A549 (cell line): ENCODE measurements around the gene CALHM6. TPM values are rescaled to one million over a fixed set of nuclear protein-coding genes. Genes with fewer than 3 reads are reported as not detected.

Source experiments
- ATAC-seq, 2 experiments: fragments of 200-7000 bp in 1 of 2; fragments of >200 bp in 1 of 2; cut with Nextera tagmentation in 1 of 2; cut with Tn5 transposase in 1 of 2; 3 replicates each; pipeline versions ENCODE4 v1.8.0 to v1.9.1; 2018 to 2020; ENCODE audit warnings: mild to moderate bottlenecking in 1 of 2, moderate library complexity in 1 of 2
- CTCF ChIA-PET: fragments of 300-600 bp; sonication (Branson Sonifier 250); formaldehyde crosslinking; extraction: SDS; loops from one replicate; lab custom pipeline; 2021; ENCODE audit warnings: antibody characterized with exemption, inconsistent platforms; lab: Yijun Ruan, JAX
- POLR2A ChIA-PET: fragments of 350-600 bp; formaldehyde crosslinking; extraction: SDS; loops from one replicate; lab custom pipeline; 2021; ENCODE audit warnings: antibody characterized with exemption, inconsistent platforms; lab: Yijun Ruan, JAX
- DNase-seq, 2 experiments: peaks; one replicate each; pipeline versions ENCODE4 v3.0.0 to v3.0.0-alpha.2; 2011 to 2016; ENCODE audit warnings: low read depth in 1 of 2, low spot score in 1 of 2
- FAIRE-seq: peaks from 2 replicates; lab custom pipeline; 2011; peaks lifted over from hg19 to GRCh38; lab: Jason Lieb, UNC
- H3K27ac ChIP-seq, 2 experiments: fragments of >200 bp; sonication (Bioruptor Twin); formaldehyde crosslinking; 3 replicates each; pipeline ENCODE4 v1.5.1; 2016 to 2017
- H3K4me1 ChIP-seq: fragments of >200 bp; sonication (Bioruptor Twin); formaldehyde crosslinking; 3 replicates; pipeline ENCODE4 v1.6.1; 2016
- H3K4me2 ChIP-seq: fragments of >200 bp; sonication (Bioruptor Twin); formaldehyde crosslinking; 3 replicates; pipeline ENCODE4 v1.6.1; 2016
- H3K4me3 ChIP-seq: fragments of >200 bp; sonication (Bioruptor Twin); formaldehyde crosslinking; 3 replicates; pipeline ENCODE4 v1.5.1; 2016
- H3K9me3 ChIP-seq: fragments of >200 bp; sonication (Bioruptor Twin); formaldehyde crosslinking; 3 replicates; pipeline ENCODE4 v1.6.1; 2016
- BCL3 ChIP-seq: fragments of >200 bp; sonication (Bioruptor Twin); formaldehyde crosslinking; IDR thresholded peaks from 3 replicates; pipeline ENCODE4 v1.6.1; 2016
- BHLHE40 ChIP-seq: IDR thresholded peaks from 2 replicates; pipeline ENCODE4 v1.6.1; 2012; ENCODE audit warnings: low read depth, low read length, inconsistent platforms
- CBX8 ChIP-seq: fragments of 200-600 bp; sonication (generic); IDR thresholded peaks from 2 replicates; pipeline ENCODE4 v1.6.1; 2016
- CEBPB ChIP-seq, 2 experiments: fragments of >200 bp in 1 of 2; sonication (Bioruptor Twin) in 1 of 2; formaldehyde crosslinking in 1 of 2; IDR thresholded peaks; 2 replicates each; pipeline ENCODE4 v1.6.1; 2012 to 2016
- EHF ChIP-seq: fragments of 250-450 bp; sonication (Bioruptor Pico); IDR thresholded peaks from 2 replicates; pipeline ENCODE4 v1.5.0; 2020; ENCODE audit warnings: mild to moderate bottlenecking
- EP300 ChIP-seq, 2 experiments: fragments of >200 bp; sonication (Bioruptor Twin); formaldehyde crosslinking; IDR thresholded peaks; 2 replicates in 1 of 2; 3 replicates in 1 of 2; pipeline ENCODE4 v1.6.1; 2016 to 2017
- ESRRA ChIP-seq: fragments of 150-350 bp; IDR thresholded peaks from 2 replicates; pipeline ENCODE4 v1.6.1; 2014; ENCODE audit warnings: mild to moderate bottlenecking, low read length, borderline replicate concordance
- FOSB ChIP-seq: fragments of 250-450 bp; sonication (Bioruptor Pico); IDR thresholded peaks from 2 replicates; pipeline ENCODE4 v1.5.0; 2020; ENCODE audit warnings: mild to moderate bottlenecking, moderate library complexity
- HES2 ChIP-seq: fragments of >200 bp; sonication (Bioruptor Twin); formaldehyde crosslinking; IDR thresholded peaks from 2 replicates; pipeline ENCODE4 v1.6.1; 2016
- HMGXB4 ChIP-seq: fragments of 250-450 bp; sonication (Bioruptor Pico); IDR thresholded peaks from 2 replicates; pipeline ENCODE4 v1.5.0; 2021; ENCODE audit warnings: mild to moderate bottlenecking, moderate library complexity, borderline replicate concordance
- HOXB5 ChIP-seq: fragments of 250-450 bp; sonication (Bioruptor Pico); IDR thresholded peaks from 2 replicates; pipeline ENCODE4 v1.5.0; 2020; ENCODE audit warnings: mild to moderate bottlenecking, moderate library complexity
- JUN ChIP-seq, 2 experiments: fragments of >200 bp; sonication (Bioruptor Twin); formaldehyde crosslinking; IDR thresholded peaks; 2 replicates in 1 of 2; 3 replicates in 1 of 2; pipeline ENCODE4 v1.6.1; 2016 to 2017
- JUNB ChIP-seq: fragments of >200 bp; sonication (Bioruptor Twin); formaldehyde crosslinking; IDR thresholded peaks from 2 replicates; pipeline ENCODE4 v1.6.1; 2016
- KDM1A ChIP-seq: fragments of 200-600 bp; sonication (generic); IDR thresholded peaks from 2 replicates; pipeline ENCODE4 v1.6.1; 2016; ENCODE audit warnings: low read depth, mild to moderate bottlenecking
- KDM5A ChIP-seq: fragments of 200-600 bp; sonication (generic); IDR thresholded peaks from 2 replicates; pipeline ENCODE4 v1.6.1; 2016; ENCODE audit warnings: antibody characterized with exemption, mild to moderate bottlenecking
- MAX ChIP-seq: IDR thresholded peaks from 2 replicates; pipeline ENCODE4 v1.6.1; 2012
- MYC ChIP-seq: IDR thresholded peaks from 2 replicates; pipeline ENCODE4 v1.6.1; 2012; ENCODE audit warnings: mild to moderate bottlenecking, inconsistent platforms, low read length, improper control_type of control experiment, borderline replicate concordance
- NPAS2 ChIP-seq: fragments of 250-450 bp; sonication (Bioruptor Pico); IDR thresholded peaks from 2 replicates; pipeline ENCODE4 v1.8.0; 2022; ENCODE audit warnings: mild to moderate bottlenecking, moderate library complexity, borderline replicate concordance
- POLR2AphosphoS2 ChIP-seq: conservative IDR thresholded peaks from 2 replicates; pipeline ENCODE4 v1.6.1; 2012; ENCODE audit warnings: low read length, improper control_type of control experiment, inconsistent platforms
- RARB ChIP-seq: fragments of 250-450 bp; sonication (Bioruptor Pico); IDR thresholded peaks from 2 replicates; pipeline ENCODE4 v1.8.0; 2021; ENCODE audit warnings: mild to moderate bottlenecking, moderate library complexity
- REST ChIP-seq: fragments of 200-600 bp; sonication (generic); IDR thresholded peaks from 2 replicates; pipeline ENCODE4 v1.6.1; 2016; ENCODE audit warnings: antibody characterized with exemption, mild to moderate bottlenecking, moderate library complexity
- RFX5 ChIP-seq: fragments of 450-650 bp; IDR thresholded peaks from 2 replicates; pipeline ENCODE4 v1.7.1; 2014; ENCODE audit warnings: antibody characterized with exemption, mild to moderate bottlenecking, moderate library complexity
- SMC3 ChIP-seq: fragments of >200 bp; sonication (Bioruptor Twin); formaldehyde crosslinking; IDR thresholded peaks from 3 replicates; pipeline ENCODE4 v1.6.1; 2018; ENCODE audit warnings: inconsistent platforms
- SREBF2 ChIP-seq: fragments of 450-650 bp; IDR thresholded peaks from 2 replicates; pipeline ENCODE4 v1.6.1; 2014; ENCODE audit warnings: mild to moderate bottlenecking, moderate library complexity
- TFCP2L1 ChIP-seq: fragments of 250-450 bp; sonication (Bioruptor Pico); IDR thresholded peaks from 2 replicates; pipeline ENCODE4 v1.5.0; 2021; ENCODE audit warnings: mild to moderate bottlenecking
- ZNF302 ChIP-seq: fragments of 250-450 bp; sonication (Bioruptor Pico); IDR thresholded peaks from 2 replicates; pipeline ENCODE4 v1.9.0; 2021; ENCODE audit warnings: inconsistent platforms, mild to moderate bottlenecking, moderate library complexity
- ZSCAN20 ChIP-seq: fragments of 250-450 bp; sonication (Bioruptor Pico); IDR thresholded peaks from 2 replicates; pipeline ENCODE4 v1.8.0; 2022; ENCODE audit warnings: mild to moderate bottlenecking, moderate library complexity
- WGBS: methylation state at CpG from one replicate; pipeline ENCODE4 v1.1.6; 2017; ENCODE audit errors: missing lambda C conversion rate; 5-methylcytosine and 5-hydroxymethylcytosine counted together
- polyA plus RNA-seq, 4 experiments: library from polyadenylated mRNA; depleted of rRNA in 3 of 4; stranded (reverse); fragments of >200 nt; fragmentation: RNase III in 1 of 4; extraction: RNeasy Plus Mini Kit Qiagen cat#74134 plus additional on column Dnase treatment in 1 of 4; gene quantifications; 2 replicates in 3 of 4; 3 replicates in 1 of 4; pipeline ENCODE4 v1.2.3, GENCODE V29; 2011 to 2017

The CALHM6 gene
- polyA plus RNA-seq, 2 of the 4 experiments (the other 2 are of a cell fraction) = 0.31 TPM; not detected in 1

- ATAC-seq (no peak), DNase-seq (no peak), FAIRE-seq (no peak)
- no peak overlapping the region for H3K27ac ChIP-seq
- no peaks in the 10 kb centered on the region for H3K4me1 ChIP-seq
- 58% methylated on average over 4 of the region's 4 CpGs for WGBS
- CTCF ChIA-PET = interaction anchor here (1.5 kb wide), 1 partner anchor 52 kb away, joined by 6 read pairs; the partner anchor contains the start of gene CALHM5
- H3K9me3 ChIP-seq = no peaks in the 10 kb centered on the region
- H3K4me3 ChIP-seq = no peak overlapping the region
- POLR2A ChIA-PET = no interaction called here
- no peak overlapping the region for H3K4me2 ChIP-seq
- TF ChIP-seq SMC3 (no peak), CEBPB (IDR thresholded peaks at IDR 0.05) (no peak), ZNF302 (CRISPR knock-in tag) (no peak), JUN (IDR thresholded peaks at IDR 0.05) (no peak), POLR2AphosphoS2 (no peak)
Measured at GRCh38 chr6:116459927-116460326, 1.2 kb upstream of the CALHM6 start.

- CTCF ChIA-PET = no interaction called here
- ATAC-seq (no peak), FAIRE-seq (no peak)
- H3K4me2 ChIP-seq = no peak overlapping the region
- H3K9me3 ChIP-seq = no peaks in the 10 kb centered on the region
- 80% methylated on average over 34 of the region's 84 CpGs for WGBS
- no peaks in the 10 kb centered on the region for H3K4me1 ChIP-seq
- TF ChIP-seq HOXB5 (CRISPR knock-in tag) = no peak
- no peak for TF ChIP-seq MAX
- TF ChIP-seq BHLHE40 = no peak
- no peak for TF ChIP-seq RFX5
- no peak for TF ChIP-seq ZNF302 (CRISPR knock-in tag)
- no peak for TF ChIP-seq JUNB
- TF ChIP-seq POLR2AphosphoS2 = no peak
- no peak for TF ChIP-seq CBX8
- TF ChIP-seq RARB (CRISPR knock-in tag) = no peak
- no peak for TF ChIP-seq SMC3
- no peak for TF ChIP-seq FOSB
- no peak for TF ChIP-seq MYC
- no peak for TF ChIP-seq BCL3
- no peak for TF ChIP-seq ESRRA
- TF ChIP-seq HES2 = no peak
- no peak for TF ChIP-seq KDM1A
- no peak for TF ChIP-seq HMGXB4
- TF ChIP-seq, all 56 proteins: peak for 0
- DNase-seq = no peak
- no peak overlapping the region for H3K27ac ChIP-seq
- POLR2A ChIA-PET = no interaction called here
- H3K4me3 ChIP-seq = no peak overlapping the region
Measured at GRCh38 chr6:116461932-116462885, 1.0 kb downstream of the CALHM6 start.

- ATAC-seq (no peak), DNase-seq (no peak), FAIRE-seq (no peak)
- Histone ChIP-seq H3K9me3 (no peaks in the 10 kb centered on the region), H3K4me3 (no peak overlapping the region), H3K4me2 (no peak overlapping the region), H3K4me1 (no peaks in the 10 kb centered on the region), H3K27ac (no peak overlapping the region)
- POLR2A ChIA-PET = no interaction called here
- 63% methylated on average over 4 of the region's 4 CpGs for WGBS
- CTCF ChIA-PET = no interaction called here
- TF ChIP-seq RFX5 = no peak
- no peak for TF ChIP-seq SREBF2
- TF ChIP-seq MYC = no peak
- no peak for TF ChIP-seq HES2
- no peak for TF ChIP-seq KDM5A
- TF ChIP-seq POLR2AphosphoS2 = no peak
- no peak for TF ChIP-seq REST
- no peak for TF ChIP-seq EHF (CRISPR knock-in tag)
- TF ChIP-seq EP300 (IDR thresholded peaks at IDR 0.05) = no peak
- no peak for TF ChIP-seq ZSCAN20 (CRISPR knock-in tag)
- TF ChIP-seq NPAS2 (CRISPR knock-in tag) = no peak
- no peak for TF ChIP-seq CBX8
- TF ChIP-seq TFCP2L1 (CRISPR knock-in tag) = no peak
Measured at GRCh38 chr6:116463301-116463700, 2.1 kb downstream of the CALHM6 start.
